Left ventricle myocardium inferior (tissue), 1 donor: ENCODE results near the gene P3R3URF. TPM values are rescaled to one million over a fixed set of nuclear protein-coding genes. Genes with fewer than 3 reads are reported as not detected.

Experiments used
- DNase-seq: peaks from one replicate; pipeline ENCODE4 v3.0.0-alpha.2; 2020
- H3K27ac ChIP-seq: fragments of 200-600 bp; replicated peaks from 2 replicates; pipeline ENCODE4 v1.8.0; 2021
- H3K27me3 ChIP-seq: fragments of 200-600 bp; 2 replicates; pipeline ENCODE4 v1.8.0; 2021; ENCODE audit warnings: low read depth
- H3K36me3 ChIP-seq: fragments of 200-600 bp; 2 replicates; pipeline ENCODE4 v1.8.0; 2021
- H3K4me1 ChIP-seq: fragments of 200-600 bp; 2 replicates; pipeline ENCODE4 v1.8.0; 2021
- H3K4me3 ChIP-seq: fragments of 200-600 bp; 2 replicates; pipeline ENCODE4 v1.8.0; 2021; ENCODE audit warnings: mild to moderate bottlenecking, moderate library complexity
- H3K9me3 ChIP-seq: fragments of 200-600 bp; replicated peaks from 2 replicates; pipeline ENCODE4 v1.8.0; 2021
- intact Hi-C: fragments of 100-400 bp; cut with micrococcal nuclease; formaldehyde crosslinking; loops from one replicate; pipeline ENCODE4 v1.11.0; 2022
- total RNA-seq: library from RNA; stranded (reverse); fragmentation: NEBNext Ultra II Directional; extraction: Animal tissue kit (Norgen Biotek cat#: 25700); gene quantifications from one replicate; pipeline ENCODE4 v1.2.1, GENCODE V29; 2021
- TF ChIP-seq, protein P1 (sequence below): fragments of 200-600 bp; IDR thresholded peaks from 2 replicates; pipeline ENCODE4 v1.8.0; 2021; ENCODE audit warnings: antibody characterized with exemption, mild to moderate bottlenecking, borderline replicate concordance
- donor health status: DM: no; HTN: yes; CAD: no; lungs with severe emphysema.

P3R3URF gene
- total RNA-seq, 1 donor from 2014 or later = not detected

DNA sequence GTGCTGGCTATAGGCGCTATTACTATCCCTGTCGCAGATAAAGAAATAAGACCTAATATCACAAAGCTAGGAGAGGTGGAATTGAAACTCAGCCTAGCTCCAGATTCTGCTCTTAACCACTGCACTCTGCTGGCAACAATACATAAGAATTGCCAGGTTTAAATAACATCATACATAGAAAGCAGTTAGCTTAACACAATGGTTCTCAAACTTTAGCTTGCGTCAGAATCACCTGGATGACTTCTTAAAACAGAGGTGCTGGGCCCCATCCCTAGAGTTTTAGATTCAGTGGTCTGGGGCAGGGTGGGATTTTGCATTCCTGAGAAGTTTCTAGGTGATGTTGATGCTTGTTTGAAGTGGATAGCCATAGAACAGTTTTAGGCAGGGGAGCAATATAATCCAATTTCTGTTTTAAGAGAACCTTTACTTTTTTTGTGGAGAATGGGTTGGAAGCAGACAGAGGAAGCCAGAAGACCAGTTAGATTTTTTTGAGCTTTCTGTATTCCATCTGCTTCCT is 23.0 kb upstream of the P3R3URF start:
- intact Hi-C loops = no loop called here
- Histone ChIP-seq H3K9me3 (no peaks in the 10 kb centered on the region), H3K36me3 (peaks cover 14% of the 10 kb centered on the region), H3K4me3 (peak overlapping the region; percentile 77), H3K27me3 (no peaks in the 10 kb centered on the region), H3K27ac (peak overlapping the region; percentile 92), H3K4me1 (peaks cover 69% of the 10 kb centered on the region)
- no peak for DNase-seq
- TF ChIP-seq, protein P1, sequence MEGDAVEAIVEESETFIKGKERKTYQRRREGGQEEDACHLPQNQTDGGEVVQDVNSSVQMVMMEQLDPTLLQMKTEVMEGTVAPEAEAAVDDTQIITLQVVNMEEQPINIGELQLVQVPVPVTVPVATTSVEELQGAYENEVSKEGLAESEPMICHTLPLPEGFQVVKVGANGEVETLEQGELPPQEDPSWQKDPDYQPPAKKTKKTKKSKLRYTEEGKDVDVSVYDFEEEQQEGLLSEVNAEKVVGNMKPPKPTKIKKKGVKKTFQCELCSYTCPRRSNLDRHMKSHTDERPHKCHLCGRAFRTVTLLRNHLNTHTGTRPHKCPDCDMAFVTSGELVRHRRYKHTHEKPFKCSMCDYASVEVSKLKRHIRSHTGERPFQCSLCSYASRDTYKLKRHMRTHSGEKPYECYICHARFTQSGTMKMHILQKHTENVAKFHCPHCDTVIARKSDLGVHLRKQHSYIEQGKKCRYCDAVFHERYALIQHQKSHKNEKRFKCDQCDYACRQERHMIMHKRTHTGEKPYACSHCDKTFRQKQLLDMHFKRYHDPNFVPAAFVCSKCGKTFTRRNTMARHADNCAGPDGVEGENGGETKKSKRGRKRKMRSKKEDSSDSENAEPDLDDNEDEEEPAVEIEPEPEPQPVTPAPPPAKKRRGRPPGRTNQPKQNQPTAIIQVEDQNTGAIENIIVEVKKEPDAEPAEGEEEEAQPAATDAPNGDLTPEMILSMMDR = no peak

DNA sequence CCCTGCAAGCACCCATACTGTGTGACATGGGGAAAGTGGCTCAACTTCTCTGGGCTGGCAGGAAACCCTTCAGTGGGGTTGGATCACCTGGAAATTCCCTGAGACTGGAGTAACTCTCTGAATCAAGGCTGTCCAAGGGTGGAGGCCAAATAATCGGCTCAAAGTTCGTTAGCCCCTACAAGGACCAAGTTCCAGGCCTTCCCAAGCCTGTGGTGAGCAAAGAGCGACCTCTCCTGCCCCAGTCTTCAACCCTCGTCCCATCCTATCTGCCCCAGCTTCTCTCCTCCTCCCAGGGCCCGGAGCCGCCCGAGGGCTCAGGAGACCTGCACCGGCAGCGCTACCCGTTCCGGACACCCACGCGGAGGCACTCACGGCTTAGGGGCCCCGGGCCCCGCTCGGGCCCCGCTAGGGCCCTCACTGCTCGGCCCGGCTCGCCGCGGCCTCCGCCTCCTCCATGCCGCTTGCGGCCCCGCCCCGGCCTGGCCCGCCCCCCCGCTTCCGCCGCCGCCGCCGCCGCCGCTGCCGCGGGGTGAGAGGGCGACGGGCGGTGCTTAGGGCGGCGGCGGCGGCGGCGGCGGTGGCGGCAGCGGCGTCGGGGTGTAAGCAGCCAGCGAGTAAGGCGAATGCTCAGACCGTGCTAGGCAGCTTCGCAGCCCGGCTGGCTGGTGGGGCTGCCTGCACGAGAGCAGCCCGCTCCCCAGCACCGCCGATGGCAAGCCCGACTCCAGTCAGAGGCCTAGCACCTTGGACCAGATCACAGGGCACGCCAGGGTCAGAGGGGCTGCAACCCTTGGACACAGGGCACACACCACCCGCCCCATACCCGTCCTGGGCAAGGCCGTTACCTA is 21.9 kb upstream of the P3R3URF start, which contains the start of gene POMGNT1:
POMGNT1 (minus strand) TSS at position 471 of the 848 bp plus-strand sequence. CDS start 613 bp downstream, outside the sequence.
- peak; percentile 76 for DNase-seq
- no peaks in the 10 kb centered on the region for H3K9me3 ChIP-seq
- intact Hi-C loops = no loop called here
- TF ChIP-seq, protein P1 = no peak
- peak within 1 kb of the TSS; percentile 77 for H3K4me3 ChIP-seq
- H3K27me3 ChIP-seq = no peaks in the 10 kb centered on the region
- peaks cover 58% of the 10 kb centered on the region for H3K4me1 ChIP-seq
- H3K36me3 ChIP-seq = peaks cover 25% of the 10 kb centered on the region
- peak within 1 kb of the TSS; percentile 92 for H3K27ac ChIP-seq

DNA sequence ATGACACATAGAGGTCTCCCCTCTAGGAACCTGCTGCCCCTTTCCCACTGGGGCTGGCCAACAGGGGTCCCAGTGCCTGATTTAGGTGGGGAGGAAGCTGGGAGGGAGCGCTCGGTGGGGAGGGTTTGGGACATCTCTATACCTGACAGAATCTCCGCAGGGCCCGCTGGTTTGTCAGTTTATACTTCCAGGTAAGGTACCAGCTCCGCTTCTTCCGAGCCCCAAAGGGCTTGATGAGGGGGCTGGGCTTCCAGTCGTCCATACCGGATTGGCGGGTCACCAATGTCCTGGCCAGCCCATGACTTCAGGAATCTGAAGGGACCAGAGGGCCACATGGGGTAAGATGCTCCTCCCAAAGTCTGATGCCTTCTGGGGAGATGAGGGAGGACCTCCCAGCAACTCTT is 21.3 kb upstream of the P3R3URF start:
- no peaks in the 10 kb centered on the region for H3K9me3 ChIP-seq
- TF ChIP-seq, protein P1 = no peak
- H3K27ac ChIP-seq = peak overlapping the region; percentile 92
- peaks cover 51% of the 10 kb centered on the region for H3K4me1 ChIP-seq
- no peaks in the 10 kb centered on the region for H3K27me3 ChIP-seq
- peak overlapping the region; percentile 77 for H3K4me3 ChIP-seq
- peaks cover 31% of the 10 kb centered on the region for H3K36me3 ChIP-seq
- no peak for DNase-seq
- intact Hi-C loops = no loop called here

DNA sequence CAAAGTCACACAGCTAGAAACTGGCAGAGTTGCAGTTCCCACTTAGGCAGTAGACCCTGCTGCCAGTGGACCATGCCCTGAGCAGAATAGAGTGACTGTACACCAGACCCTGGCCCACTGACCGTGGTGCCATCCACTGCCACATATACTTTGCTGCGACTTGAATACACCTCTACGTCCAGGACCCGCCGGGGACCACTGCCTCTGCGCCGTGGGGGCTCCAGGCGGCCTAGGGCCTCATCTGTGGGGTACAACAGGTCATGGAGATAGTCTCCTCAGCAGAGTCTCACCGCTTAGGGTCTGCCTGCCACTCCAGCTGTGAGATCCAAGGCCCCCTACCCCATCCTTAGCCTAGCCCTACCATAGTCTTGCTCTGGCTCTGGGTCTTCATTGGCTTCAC is 20.3 kb upstream of the P3R3URF start:
- H3K36me3 ChIP-seq = peaks cover 40% of the 10 kb centered on the region

DNA sequence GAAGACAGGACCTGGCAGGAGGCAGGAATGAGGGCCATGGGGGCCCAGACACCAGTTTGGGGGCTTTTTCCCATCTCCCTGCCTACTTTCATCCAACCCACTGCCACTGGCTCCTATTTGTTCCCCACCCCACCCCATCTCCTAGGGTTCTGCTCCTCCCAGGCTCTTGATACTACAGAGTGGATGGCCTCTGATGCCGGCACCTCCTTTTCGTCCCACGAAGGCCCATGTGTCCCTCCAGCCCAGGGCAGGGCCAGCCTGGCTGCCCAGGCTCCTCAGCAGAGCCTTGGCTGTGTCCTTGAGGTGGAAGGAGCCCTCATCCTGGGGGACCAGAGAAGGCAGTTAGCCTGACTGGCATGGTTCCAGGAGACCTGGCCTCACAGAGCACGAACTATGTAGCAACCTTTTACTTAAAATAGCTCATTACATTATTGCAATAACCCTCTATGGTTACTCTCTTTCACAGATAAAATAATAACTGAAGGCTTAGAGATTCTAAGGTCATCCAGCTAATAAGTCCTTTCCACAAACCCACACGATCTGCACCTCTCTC is 18.4 kb upstream of the P3R3URF start:
- H3K4me3 ChIP-seq = no peak overlapping the region
- H3K36me3 ChIP-seq = peaks cover 56% of the 10 kb centered on the region
- intact Hi-C loops = no loop called here
- peak overlapping the region; percentile 92 for H3K27ac ChIP-seq
- no peaks in the 10 kb centered on the region for H3K27me3 ChIP-seq
- DNase-seq = no peak
- H3K4me1 ChIP-seq = peaks cover 47% of the 10 kb centered on the region
- TF ChIP-seq, protein P1 = no peak
- H3K9me3 ChIP-seq = no peaks in the 10 kb centered on the region

More for the DNA sequence above, 20.3 kb upstream of the P3R3URF start:
- H3K9me3 ChIP-seq = no peaks in the 10 kb centered on the region
- TF ChIP-seq, protein P1 = no peak
- no peaks in the 10 kb centered on the region for H3K27me3 ChIP-seq
- peak overlapping the region; percentile 92 for H3K27ac ChIP-seq
- H3K4me1 ChIP-seq = peaks cover 47% of the 10 kb centered on the region
- no peak overlapping the region for H3K4me3 ChIP-seq
- no peak for DNase-seq
- intact Hi-C loops = no loop called here
